ENCODE data around the gene RBM44.

RBM44 gene

GRCh38 chr2:237799060-237799428 lies 465 bp downstream of the RBM44 start:
- no peak overlapping the region for H3K27ac ChIP-seq
- TF ChIP-seq CTCF (conservative IDR thresholded peaks at IDR 0.05; ENCODE audit: low read depth) = no peak
- POLR2A ChIA-PET (ENCODE audit: low non-redundant PET) = no interaction called here
- CTCF ChIA-PET = no interaction called here
- DNase-seq (ENCODE audit: low spot score) = no peak

- ChIA-PET POLR2A (ENCODE audit: low non-redundant PET) (no interaction called here), CTCF (interaction anchor here (0.7 kb wide), 1 partner anchor 18 kb away, joined by 5 read pairs; no protein-coding TSS in a partner anchor)
- TF ChIP-seq CTCF (conservative IDR thresholded peaks at IDR 0.05; ENCODE audit: low read depth) = no peak
- DNase-seq (ENCODE audit: low spot score) = no peak
- no peak overlapping the region for H3K27ac ChIP-seq
Observed at GRCh38 chr2:237801466-237801865, 2.9 kb downstream of the RBM44 start.

GRCh38 chr2:237806334-237806733 lies 7.8 kb downstream of the RBM44 start:
- POLR2A ChIA-PET (ENCODE audit: low non-redundant PET) = no interaction called here
- CTCF ChIA-PET = no interaction called here
- TF ChIP-seq CTCF (conservative IDR thresholded peaks at IDR 0.05; ENCODE audit: low read depth) = no peak
- H3K27ac ChIP-seq = no peak overlapping the region
- no peak for DNase-seq (ENCODE audit: low spot score)

GRCh38 chr2:237815637-237816036 lies 17.1 kb downstream of the RBM44 start:
- POLR2A ChIA-PET (ENCODE audit: low non-redundant PET) = no interaction called here

GRCh38 chr2:237816531-237816930 lies 18.0 kb downstream of the RBM44 start:
- no peak overlapping the region for H3K27ac ChIP-seq
- TF ChIP-seq CTCF (conservative IDR thresholded peaks at IDR 0.05; ENCODE audit: low read depth) = no peak
- ChIA-PET POLR2A (ENCODE audit: low non-redundant PET) (no interaction called here), CTCF (interaction anchor here (0.6 to 0.8 kb wide), 4 partner anchors 42 to 529 kb away, joined by 3 read pairs; no protein-coding TSS in a partner anchor)
- DNase-seq (ENCODE audit: low spot score) = no peak

More at GRCh38 chr2:237815637-237816036, 17.1 kb downstream of the RBM44 start:
- H3K27ac ChIP-seq = no peak overlapping the region
- CTCF ChIA-PET = no interaction called here
- TF ChIP-seq CTCF (conservative IDR thresholded peaks at IDR 0.05; ENCODE audit: low read depth) = no peak
- no peak for DNase-seq (ENCODE audit: low spot score)

GRCh38 chr2:237818066-237818473 lies 19.5 kb downstream of the RBM44 start:
- CTCF ChIA-PET = no interaction called here
- POLR2A ChIA-PET (ENCODE audit: low non-redundant PET) = no interaction called here

More at GRCh38 chr2:237818066-237818473, 19.5 kb downstream of the RBM44 start:
- no peak overlapping the region for H3K27ac ChIP-seq
- DNase-seq (ENCODE audit: low spot score) = peak; percentile 9
- TF ChIP-seq CTCF (conservative IDR thresholded peaks at IDR 0.05; ENCODE audit: low read depth) = no peak

Measured in RWPE1 (cell line).